Measurements from ENCODE around the gene USP24. TPM values are rescaled to one million over a fixed set of nuclear protein-coding genes. Genes with fewer than 3 reads are reported as not detected.

Gene USP24
- total and polyA plus RNA-seq, 2 donors (not counting 3 experiments of a cell fraction or from before 2014, with no cell fraction given) = 8.2 to 30.0 TPM

- intact Hi-C loops (cut with micrococcal nuclease) (no loop called here), dilution Hi-C loops (cut with MboI; ENCODE audit: extremely low pct_ligation_motif_present, low sequenced_read_pairs) (no loop called here)
- ChIA-PET POLR2A (no interaction called here), CTCF (no interaction called here)
- Histone ChIP-seq H3K4me2 (ENCODE audit: insufficient read depth, low read length) (no peak overlapping the region), H2AFZ (ENCODE audit: low read depth, low read length) (no peak overlapping the region), H3K4me3 (replicated peaks in 1 of 3; ENCODE audit: insufficient read depth in 1 of 3, low read depth in 1 of 3, low read length in 3 of 3) (no peak overlapping the region), H3K27me3 (ENCODE audit: control insufficient read depth in 2 of 2, insufficient read depth in 2 of 2, low read length in 2 of 2) (peaks cover 0 to 3% of the 10 kb centered on the region in 2 experiments), H3K9ac (replicated peaks; ENCODE audit: extremely low read depth, insufficient read depth, low read length) (no peak overlapping the region), H3K9me1 (replicated peaks; ENCODE audit: control insufficient read depth, extremely low read depth, insufficient read depth, low read length) (no peaks in the 10 kb centered on the region), H3K9me3 (replicated peaks; ENCODE audit: control insufficient read depth, insufficient read depth, low read length) (no peaks in the 10 kb centered on the region), H3K27ac (ENCODE audit: insufficient read depth, low read depth, low read length) (no peak overlapping the region), H3K4me1 (ENCODE audit: control insufficient read depth, extremely low read depth, insufficient read depth, low read length) (no peaks in the 10 kb centered on the region), H4K20me1 (replicated peaks; ENCODE audit: control insufficient read depth, extremely low read depth, insufficient read depth, low read length) (no peaks in the 10 kb centered on the region), H3K36me3 (ENCODE audit: control insufficient read depth in 2 of 2, extremely low read depth in 1 of 2, insufficient read depth in 2 of 2, low read length in 2 of 2) (no peaks in the 10 kb centered on the region), H3K79me2 (ENCODE audit: control insufficient read depth, insufficient read depth, low read length) (no peaks in the 10 kb centered on the region)
- no peak for FAIRE-seq
- no peak for DNase-seq (ENCODE audit: low read depth, low spot score)
- TF ChIP-seq MYC (IDR thresholded peaks at IDR 0.05; ENCODE audit: low read depth, low read length) (no peak), GATA2 (IDR thresholded peaks at IDR 0.05; ENCODE audit: insufficient read depth, insufficient read length, low read depth, low read length) (no peak)
- BruUV-seq (replicated peaks) = no TSS peak
Measured at GRCh38 chr1:55262822-55263221, 47.7 kb upstream of the USP24 start.

DNA sequence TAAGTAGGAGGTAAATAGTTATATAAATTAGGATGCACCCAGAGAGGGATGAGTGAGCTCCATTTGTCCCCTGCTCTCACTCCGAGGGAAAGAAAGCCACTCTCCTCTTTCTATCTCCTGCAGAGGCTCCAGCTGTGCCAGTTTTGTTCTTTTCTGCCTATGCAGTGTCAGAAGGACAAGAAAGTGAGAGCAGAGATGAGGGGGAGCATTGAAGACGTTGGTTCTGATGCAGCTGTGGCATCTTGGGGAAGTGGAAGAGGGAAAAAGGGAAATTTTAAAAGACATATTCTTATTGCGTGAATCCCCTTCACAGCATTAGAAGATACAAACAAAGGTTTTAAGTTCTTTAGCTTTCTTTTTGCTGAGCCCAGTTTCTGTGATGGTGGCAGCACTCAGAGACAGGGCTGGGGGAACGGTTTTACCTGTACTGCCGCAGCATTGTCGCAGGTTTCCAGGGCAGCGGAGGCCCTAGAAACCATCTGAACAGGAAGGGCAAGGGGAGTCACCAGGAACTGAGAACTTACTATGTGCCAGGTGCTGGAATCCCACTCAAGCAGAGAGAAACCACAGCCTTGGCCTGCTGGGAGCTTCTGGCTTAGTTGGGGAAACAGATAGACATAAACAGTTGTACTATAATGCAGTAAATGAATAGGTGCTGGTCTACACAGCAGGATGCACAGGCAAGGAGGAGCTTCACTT lies 44.9 kb upstream of the USP24 start:
- Histone ChIP-seq H3K79me2 (ENCODE audit: control insufficient read depth, insufficient read depth, low read length) (no peaks in the 10 kb centered on the region), H3K4me1 (ENCODE audit: control insufficient read depth, extremely low read depth, insufficient read depth, low read length) (no peaks in the 10 kb centered on the region), H3K27me3 (ENCODE audit: control insufficient read depth in 2 of 2, insufficient read depth in 2 of 2, low read length in 2 of 2) (peaks cover 0 to 3% of the 10 kb centered on the region in 2 experiments), H3K36me3 (ENCODE audit: control insufficient read depth in 2 of 2, extremely low read depth in 1 of 2, insufficient read depth in 2 of 2, low read length in 2 of 2) (no peaks in the 10 kb centered on the region), H3K9me3 (replicated peaks; ENCODE audit: control insufficient read depth, insufficient read depth, low read length) (no peaks in the 10 kb centered on the region), H3K9me1 (replicated peaks; ENCODE audit: control insufficient read depth, extremely low read depth, insufficient read depth, low read length) (no peaks in the 10 kb centered on the region), H3K4me3 (replicated peaks in 1 of 3; ENCODE audit: insufficient read depth in 1 of 3, low read depth in 1 of 3, low read length in 3 of 3) (no peak overlapping the region), H4K20me1 (replicated peaks; ENCODE audit: control insufficient read depth, extremely low read depth, insufficient read depth, low read length) (no peaks in the 10 kb centered on the region), H2AFZ (ENCODE audit: low read depth, low read length) (no peak overlapping the region), H3K4me2 (ENCODE audit: insufficient read depth, low read length) (no peak overlapping the region), H3K27ac (ENCODE audit: insufficient read depth, low read depth, low read length) (no peak overlapping the region), H3K9ac (replicated peaks; ENCODE audit: extremely low read depth, insufficient read depth, low read length) (no peak overlapping the region)
- intact Hi-C loops (cut with micrococcal nuclease) (no loop called here), dilution Hi-C loops (cut with MboI; ENCODE audit: extremely low pct_ligation_motif_present, low sequenced_read_pairs) (no loop called here)
- TF ChIP-seq POLR2A (IDR thresholded peaks at IDR 0.05; ENCODE audit: low read depth, low read length) = no peak
- no peak for TF ChIP-seq EZH2 (IDR thresholded peaks at IDR 0.05; ENCODE audit: borderline replicate concordance, low read depth, low read length, severe bottlenecking)
- TF ChIP-seq POLR2AphosphoS5 (IDR thresholded peaks at IDR 0.05; ENCODE audit: insufficient read depth, low read depth, low read length) = no peak
- TF ChIP-seq MYC (IDR thresholded peaks at IDR 0.05; ENCODE audit: low read depth, low read length) = no peak
- no peak for TF ChIP-seq GATA2 (IDR thresholded peaks at IDR 0.05; ENCODE audit: insufficient read depth, insufficient read length, low read depth, low read length)
- TF ChIP-seq MAX (IDR thresholded peaks at IDR 0.05; ENCODE audit: insufficient read depth, insufficient read length) = no peak
- no peak for TF ChIP-seq JUN (IDR thresholded peaks at IDR 0.05; ENCODE audit: borderline replicate concordance, insufficient read depth, insufficient read length, low read depth)
- no peak for TF ChIP-seq CTCF (IDR thresholded peaks at IDR 0.05; ENCODE audit: extremely low read depth in 1 of 2, insufficient read depth in 1 of 2, low read depth in 1 of 2, low read length in 2 of 2)
- TF ChIP-seq FOS (IDR thresholded peaks at IDR 0.05; ENCODE audit: borderline replicate concordance, insufficient read depth, low read length) = no peak
- BruUV-seq (replicated peaks) = no TSS peak
- DNase-seq (ENCODE audit: low read depth, low spot score) = no peak
- ChIA-PET CTCF (no interaction called here), POLR2A (no interaction called here)
- FAIRE-seq = no peak

Measured in endothelial cell of umbilical vein (primary cell).